Right ventricle myocardium superior (tissue), 1 donor: ENCODE data around the gene TPM4. TPM values are rescaled to one million over a fixed set of nuclear protein-coding genes. Genes with fewer than 3 reads are reported as not detected.
A peak's percentile ranks its signal among the peaks of the same experiment; 100 is the strongest.
"Not testable (repeated sequence)": the region's sequence is repeated elsewhere in the genome, so short reads cannot be mapped to it uniquely, and the experiment has no call there.

Source experiments
- ATAC-seq: fragments of 200-7000 bp; cut with Tn5 transposase; one replicate; pipeline ENCODE4 v1.9.1; 2020; ENCODE audit warnings: mild to moderate bottlenecking; ENCODE audit not compliant: poor library complexity
- DNase-seq: peaks from one replicate; pipeline ENCODE4 v3.0.0-alpha.2; 2020
- intact Hi-C: fragments of 100-400 bp; cut with DNase I; formaldehyde crosslinking; loops from one replicate; pipeline ENCODE4 v1.11.2; 2022
- total RNA-seq: library from RNA; stranded (reverse); fragmentation: NEBNext Ultra II Directional; extraction: Animal tissue kit (Norgen Biotek cat#: 25700); gene quantifications from one replicate; pipeline ENCODE4 v1.2.1, GENCODE V29; 2021
- donor health status: DM: no; HTN: yes; CAD: no; lungs with severe emphysema.

The TPM4 gene
- total RNA-seq, 1 donor from 2014 or later, result 74.7 TPM

GRCh38 chr19:16067205-16067938 lies 8.9 kb upstream of the TPM4 start:
- DNase-seq, result peak; percentile 75
- ATAC-seq, result peak; percentile 51
- intact Hi-C loops, result no loop called here

- ATAC-seq (no peak), DNase-seq (no peak)
- intact Hi-C loops, result no loop called here
Observed at GRCh38 chr19:16068696-16069259, 7.5 kb upstream of the TPM4 start.

DNA sequence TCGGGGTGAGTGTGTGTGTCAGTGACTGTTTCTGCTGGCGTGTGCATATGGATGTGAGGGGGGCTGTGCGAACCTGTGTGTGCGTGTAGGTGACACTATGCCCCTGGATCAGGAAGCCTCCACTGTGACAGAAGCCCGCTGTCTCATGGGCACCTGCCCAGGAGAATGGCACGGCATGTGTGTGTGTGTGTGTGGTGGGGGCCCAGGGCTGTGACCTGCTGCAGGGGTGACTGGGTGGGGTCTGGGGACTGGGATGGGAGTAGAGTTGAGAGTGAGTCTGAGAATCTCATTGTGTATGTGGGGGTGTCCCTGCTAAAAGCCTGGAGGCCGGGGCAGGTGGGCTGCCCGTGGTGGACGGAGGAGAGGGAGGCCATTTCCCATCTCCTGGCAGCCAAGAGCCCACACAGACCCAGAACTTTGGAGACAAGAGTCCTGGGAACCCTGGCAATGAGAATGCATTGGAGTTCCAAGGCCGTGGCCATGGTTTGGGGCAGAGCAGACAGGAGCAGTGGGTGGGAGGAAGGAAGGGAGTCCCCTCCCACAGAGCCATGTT lies 6.4 kb upstream of the TPM4 start:
- no peak for DNase-seq
- ATAC-seq, result no peak
- intact Hi-C loops, result no loop called here

DNA sequence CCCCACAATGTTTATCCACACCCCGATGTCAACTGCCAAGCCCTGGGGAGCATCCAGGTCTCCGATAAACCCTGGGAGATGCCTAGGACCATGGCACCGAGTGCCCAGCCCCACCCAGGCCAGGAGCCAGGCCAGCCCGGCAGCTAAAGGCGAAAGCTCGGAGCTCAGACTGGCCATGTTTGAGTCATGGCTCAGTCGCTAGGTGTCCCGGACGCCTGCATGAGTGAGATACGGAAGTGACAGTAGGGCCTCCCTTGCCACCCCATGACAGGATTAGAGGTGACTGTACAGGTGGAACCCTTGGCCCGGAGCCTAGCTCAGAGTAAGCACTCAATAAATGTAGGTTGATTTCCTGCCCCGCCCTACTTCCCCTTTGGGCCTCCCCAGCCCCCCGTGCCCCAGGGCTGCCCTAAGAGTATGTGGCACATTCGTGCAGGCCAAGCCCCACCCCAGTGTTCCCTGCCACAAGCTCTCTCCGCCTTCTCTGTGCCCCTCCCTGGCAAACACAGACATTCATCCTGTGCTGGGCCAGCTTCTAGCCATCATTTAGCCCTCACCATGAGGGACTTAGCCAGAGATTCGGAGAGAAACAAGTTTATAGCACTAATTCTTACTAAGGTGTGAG lies 5.8 kb upstream of the TPM4 start:
- intact Hi-C loops, result no loop called here
- DNase-seq (peak; percentile 72), ATAC-seq (peak; percentile 53)

GRCh38 chr19:16071072-16071691 lies 5.1 kb upstream of the TPM4 start:
- DNase-seq (no peak), ATAC-seq (no peak)
- intact Hi-C loops, result no loop called here

GRCh38 chr19:16073481-16073880 lies 2.8 kb upstream of the TPM4 start:
- DNase-seq (no peak), ATAC-seq (no peak)
- intact Hi-C loops, result no loop called here

DNA sequence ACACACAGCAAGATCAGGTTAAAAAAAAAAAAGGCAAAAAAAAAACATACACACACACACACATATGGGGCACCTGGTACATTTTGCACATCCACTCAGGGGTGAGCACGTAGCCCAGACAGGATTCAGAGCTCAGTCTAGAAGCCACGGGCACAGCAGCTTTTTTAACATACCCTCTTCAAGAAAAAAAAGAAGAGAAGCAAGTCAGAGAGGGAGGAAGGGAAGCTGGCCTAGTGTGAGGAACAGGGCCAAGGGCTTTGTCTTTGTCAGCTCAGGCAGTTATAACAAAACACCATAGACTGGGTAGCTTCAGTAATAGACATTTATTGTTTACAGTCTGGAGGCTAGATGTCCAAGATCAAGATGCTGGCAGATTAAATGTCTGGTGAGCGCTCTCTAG lies 2.3 kb upstream of the TPM4 start:
- intact Hi-C loops, result no loop called here
- DNase-seq, result no peak
- ATAC-seq, result no peak

- ATAC-seq, result no peak
- intact Hi-C loops, result loop anchor here (5.0 kb wide), 1 partner anchor 38 kb away; the partner anchor contains the start of gene RAB8A
- DNase-seq, result no peak
Observed at GRCh38 chr19:16074488-16075365, 1.6 kb upstream of the TPM4 start.

- no peak for DNase-seq
- no peak for ATAC-seq
- intact Hi-C loops, result loop anchor here (5.0 kb wide), 1 partner anchor 37 kb away; the partner anchor contains the start of gene RAB8A
Observed at GRCh38 chr19:16075430-16076153, 703 bp upstream of the TPM4 start.

- ATAC-seq (peak; percentile 29), DNase-seq (peak; percentile 79)
- intact Hi-C loops, result loop anchor here (5.0 kb wide), 1 partner anchor 35 kb away; the partner anchor contains the start of gene RAB8A
Observed at GRCh38 chr19:16076958-16077611, 790 bp downstream of the TPM4 start.

DNA sequence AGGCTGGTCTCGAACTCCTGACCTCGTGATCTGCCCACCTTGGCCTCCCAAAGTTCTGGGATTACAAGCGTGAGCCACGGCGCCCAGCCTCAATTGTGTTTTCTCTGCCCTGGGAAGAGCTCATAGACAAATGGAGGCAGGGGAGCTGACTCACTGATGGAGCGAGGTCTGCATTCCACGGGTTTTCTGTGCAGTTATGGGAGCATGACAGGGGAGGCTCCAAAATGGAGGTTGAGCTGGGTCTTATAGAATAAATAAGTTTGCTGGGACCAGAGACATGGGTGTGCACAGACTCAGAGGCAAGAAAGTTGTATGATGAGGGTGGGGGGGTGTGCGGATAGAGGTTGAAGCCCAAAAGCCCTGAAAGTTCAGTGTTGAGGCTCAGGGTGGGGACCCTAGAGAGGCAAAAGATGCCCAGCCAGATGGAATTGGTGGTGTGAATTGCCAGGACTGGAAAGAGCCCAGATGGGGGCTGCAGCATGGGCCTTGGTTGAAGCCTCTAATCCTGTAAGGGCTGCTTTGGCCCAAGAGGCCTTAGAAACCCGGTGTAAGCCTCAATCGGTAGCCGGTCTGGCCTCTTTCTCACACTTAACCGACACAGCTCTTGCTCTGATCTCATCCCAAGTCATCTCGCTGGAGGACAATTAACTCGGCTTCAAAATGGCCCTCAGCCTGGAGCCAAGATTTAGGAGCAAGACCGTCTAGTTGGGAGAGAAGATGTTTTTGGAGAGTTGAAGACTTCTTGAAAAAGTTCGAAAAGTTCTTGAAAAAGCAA lies 1.9 kb downstream of the TPM4 start:
- DNase-seq (no peak), ATAC-seq (peak; percentile 11)
- intact Hi-C loops, result loop anchor here (5.0 kb wide), 1 partner anchor 34 kb away; the partner anchor contains the start of gene RAB8A

DNA sequence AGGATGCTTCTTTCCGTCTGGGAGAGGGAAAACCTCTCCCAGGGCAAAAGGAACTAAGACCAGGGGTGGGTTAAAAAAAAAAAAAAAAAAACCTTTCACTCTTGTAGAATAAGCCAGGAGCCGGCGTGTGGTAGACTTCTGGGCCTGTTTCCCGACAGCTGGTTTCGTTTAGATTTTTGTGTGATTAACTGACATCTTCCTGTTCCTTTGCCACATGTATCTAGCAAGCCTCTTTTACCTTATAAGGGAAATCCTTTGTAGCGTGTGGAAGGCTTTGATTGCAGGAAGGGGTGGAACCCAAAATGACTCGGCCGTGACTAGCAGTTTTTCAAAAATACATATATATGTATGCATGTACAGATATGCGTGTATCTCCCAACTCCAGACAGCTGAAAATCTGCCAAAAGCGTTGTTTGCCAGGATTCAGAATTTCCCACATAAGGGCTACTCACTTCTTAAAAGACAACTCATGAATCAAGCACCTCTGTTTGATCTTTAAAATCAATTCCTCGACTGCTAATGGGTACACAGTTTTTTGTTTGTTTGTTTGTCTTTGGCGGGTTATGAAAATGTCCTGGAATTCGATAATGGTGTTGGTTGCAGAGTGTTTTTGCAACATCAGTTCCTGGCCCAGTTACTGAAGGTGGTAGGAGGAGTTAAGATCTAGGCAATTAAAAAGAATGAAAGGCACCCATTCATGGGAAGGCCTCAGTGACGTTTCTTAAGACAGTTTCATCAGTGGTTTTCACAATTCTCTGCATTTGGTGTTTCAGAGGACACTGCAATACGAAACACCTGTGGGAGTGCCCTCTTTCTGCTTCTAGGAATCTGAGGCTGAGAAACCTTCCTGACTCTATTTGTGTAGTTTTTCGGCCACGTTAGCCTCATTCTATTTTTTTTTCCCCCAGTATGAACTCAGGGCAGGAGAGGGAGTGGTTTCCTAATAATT lies 2.7 kb downstream of the TPM4 start:
- peak; percentile 76 for DNase-seq
- intact Hi-C loops, result loop anchor here (5.0 kb wide), 1 partner anchor 33 kb away; the partner anchor contains the start of gene RAB8A
- peak; percentile 54 for ATAC-seq

GRCh38 chr19:16084067-16084685 lies 7.9 kb downstream of the TPM4 start:
- no peak for ATAC-seq
- no peak for DNase-seq
- intact Hi-C loops, result no loop called here

DNA sequence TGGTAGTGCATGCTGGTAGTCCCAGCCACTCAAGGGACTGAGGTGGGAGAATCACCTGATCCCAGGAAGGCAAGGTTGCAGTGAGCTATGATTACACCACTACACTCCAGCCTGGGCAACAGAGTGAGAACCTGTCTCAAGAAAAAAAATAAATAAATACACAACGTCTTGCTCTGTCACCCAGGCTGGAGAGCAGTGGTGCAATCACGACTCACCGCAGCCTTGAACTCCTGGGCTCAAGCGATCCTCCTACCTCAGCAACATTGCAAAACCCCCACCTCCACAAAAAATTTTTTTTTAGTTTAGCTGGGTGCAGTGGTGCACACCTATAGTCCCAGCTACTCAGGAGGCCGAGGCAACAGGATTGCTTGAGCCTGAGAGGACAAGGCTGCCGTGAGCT lies 8.8 kb downstream of the TPM4 start:
- no peak for ATAC-seq
- intact Hi-C loops, result no loop called here
- no peak for DNase-seq

DNA sequence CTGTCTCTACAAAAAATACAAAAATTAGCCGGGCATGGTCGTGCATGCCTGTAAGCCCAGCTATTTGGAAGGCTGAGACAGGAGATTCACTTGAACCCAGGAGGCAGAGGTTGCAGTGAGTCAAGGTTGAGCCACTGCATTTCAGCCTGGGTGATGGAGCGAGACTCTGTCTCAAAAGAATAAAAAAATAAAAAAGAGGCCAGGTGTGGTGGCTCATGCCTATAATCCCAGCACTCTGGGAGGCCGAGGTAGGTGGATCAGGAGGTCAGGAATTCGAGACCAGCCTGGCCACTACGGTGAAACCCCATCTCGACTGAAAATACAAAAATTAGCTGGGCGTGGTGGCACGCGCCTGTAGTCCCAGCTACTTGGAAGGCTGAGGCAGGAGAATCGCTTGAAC lies 11.1 kb downstream of the TPM4 start:
- intact Hi-C loops, DNase-seq, ATAC-seq: not testable (repeated sequence)
